NCI-H146 treated with DMSO at 0.1 percent for 48 hours (cell line): ENCODE measurements around the gene PDE4C.
"Not testable (repeated sequence)": the region's sequence is repeated elsewhere in the genome, so short reads cannot be mapped to it uniquely, and the experiment has no call there.

Experiments
- DNase-seq: peaks from one replicate; lab custom pipeline; 2025; ENCODE audit not compliant: unreplicated experiment; lab: John Stamatoyannopoulos, UW

PDE4C gene

DNA sequence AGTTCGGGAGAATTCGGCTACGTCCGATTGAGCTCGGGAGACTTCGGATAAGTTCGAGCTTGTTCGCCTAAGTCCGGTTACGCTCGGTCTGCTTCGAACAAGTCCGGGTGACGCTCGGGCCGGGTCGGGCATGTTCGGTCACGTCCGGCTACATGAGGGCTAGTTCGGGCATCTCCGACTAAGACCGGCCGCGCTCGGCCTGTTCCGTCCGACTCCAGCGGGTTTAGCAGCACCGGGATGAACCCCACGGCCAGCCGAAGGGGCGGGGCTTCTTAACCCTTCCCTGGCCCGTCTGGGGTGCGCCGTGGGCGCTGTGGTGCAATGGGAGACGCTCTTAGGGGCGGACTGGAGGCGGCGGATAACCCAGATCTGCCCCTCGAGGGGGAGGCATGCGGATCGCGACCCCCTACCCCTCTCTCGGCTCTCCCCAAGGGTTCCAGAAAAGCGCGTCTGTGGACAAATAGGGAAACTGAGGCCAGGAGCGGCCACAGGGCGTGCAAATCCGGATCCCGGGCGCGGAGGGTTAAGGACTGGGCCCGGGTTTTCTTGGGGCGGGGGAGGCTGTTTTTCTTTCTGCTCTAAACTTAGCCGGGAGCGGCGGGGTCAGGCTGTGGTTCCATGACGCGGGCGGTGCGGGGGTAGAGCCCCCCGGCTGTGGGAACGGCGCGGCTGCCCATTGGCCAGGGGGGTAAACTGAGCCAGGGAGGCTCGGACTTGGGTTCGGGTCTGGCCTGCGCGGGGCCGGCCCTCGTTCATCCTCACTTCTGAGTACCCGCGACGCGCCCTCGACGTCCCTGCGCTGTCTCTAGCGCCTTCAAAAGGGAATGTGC is 1.5 kb downstream of the PDE4C start:
- peak; percentile 97 for DNase-seq

DNA sequence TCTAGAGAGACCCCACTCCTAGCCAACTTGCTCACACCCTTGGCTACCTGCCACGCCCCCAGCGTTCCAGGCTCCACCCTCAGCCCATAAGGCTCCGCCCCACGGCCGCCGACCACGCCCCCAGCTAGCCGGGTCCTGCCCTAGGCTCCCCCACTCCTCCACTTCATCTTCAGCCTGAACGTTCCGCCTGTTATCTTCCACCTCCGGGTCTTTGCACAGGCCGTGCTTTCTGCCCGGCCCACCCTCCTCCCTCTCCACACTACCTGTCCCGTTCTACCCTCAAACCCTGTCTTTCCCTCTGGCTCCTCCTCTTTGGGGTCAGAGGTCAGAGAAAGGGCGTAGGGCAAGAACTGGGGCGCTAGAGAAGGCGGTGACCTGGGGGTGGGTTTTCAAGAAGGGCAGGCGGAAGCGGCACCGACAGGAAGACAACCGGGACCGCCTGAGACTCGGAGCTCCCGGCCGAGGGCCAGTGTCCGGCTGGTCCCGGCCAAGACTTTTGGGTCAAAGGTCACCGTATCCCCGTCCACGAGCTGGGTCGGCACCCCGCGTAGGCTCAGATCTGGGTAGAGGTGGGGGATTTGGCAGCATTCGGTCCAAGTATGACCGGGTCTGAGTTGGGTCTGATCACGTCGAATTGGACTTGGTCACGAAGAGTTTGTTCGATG is 2.2 kb downstream of the PDE4C start:
- peak; percentile 48 for DNase-seq

DNA sequence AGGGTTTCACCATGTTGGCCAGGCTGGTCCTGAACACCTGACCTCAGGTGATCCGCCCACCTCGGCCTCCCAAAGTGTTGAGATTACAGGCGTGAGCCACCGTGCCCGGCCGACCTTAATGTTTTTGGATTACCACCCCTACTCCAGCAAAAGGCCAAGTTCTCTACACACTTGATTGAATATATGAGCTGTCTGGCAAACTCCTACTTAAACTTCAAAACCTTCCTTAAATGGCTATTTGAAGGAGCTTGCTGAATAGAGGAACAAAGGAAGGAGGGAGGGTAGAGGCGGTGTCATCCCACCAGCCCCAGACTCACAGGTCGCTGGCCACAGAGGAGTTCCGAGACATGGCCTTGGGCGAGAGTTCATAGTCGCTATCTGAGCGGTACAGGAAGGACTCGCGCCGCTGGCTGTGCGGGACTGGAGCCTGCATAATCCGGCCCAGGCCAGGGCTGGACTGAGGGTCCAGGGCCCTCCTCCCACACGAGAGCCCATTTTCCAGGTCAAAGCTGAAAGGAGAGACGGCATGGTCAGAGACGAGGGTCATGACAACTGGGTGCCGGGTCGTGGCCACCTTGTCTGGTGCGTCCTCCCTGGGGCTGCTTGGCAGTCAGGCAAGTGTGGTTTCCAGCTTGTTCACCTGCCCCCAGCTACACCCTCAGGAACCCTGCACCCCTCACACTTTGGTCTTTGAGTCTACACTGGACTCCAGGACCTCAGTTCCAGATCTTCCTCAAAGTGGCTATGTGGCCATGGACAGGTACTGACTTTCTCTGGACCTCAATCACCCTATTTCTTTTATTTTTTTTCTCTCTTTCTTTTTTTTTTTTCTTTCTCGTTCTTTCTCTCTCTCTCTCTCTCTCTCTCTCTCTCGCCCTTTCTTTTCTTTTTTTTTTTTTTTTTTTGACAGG is 4.2 kb downstream of the PDE4C start:
- no peak for DNase-seq

DNA sequence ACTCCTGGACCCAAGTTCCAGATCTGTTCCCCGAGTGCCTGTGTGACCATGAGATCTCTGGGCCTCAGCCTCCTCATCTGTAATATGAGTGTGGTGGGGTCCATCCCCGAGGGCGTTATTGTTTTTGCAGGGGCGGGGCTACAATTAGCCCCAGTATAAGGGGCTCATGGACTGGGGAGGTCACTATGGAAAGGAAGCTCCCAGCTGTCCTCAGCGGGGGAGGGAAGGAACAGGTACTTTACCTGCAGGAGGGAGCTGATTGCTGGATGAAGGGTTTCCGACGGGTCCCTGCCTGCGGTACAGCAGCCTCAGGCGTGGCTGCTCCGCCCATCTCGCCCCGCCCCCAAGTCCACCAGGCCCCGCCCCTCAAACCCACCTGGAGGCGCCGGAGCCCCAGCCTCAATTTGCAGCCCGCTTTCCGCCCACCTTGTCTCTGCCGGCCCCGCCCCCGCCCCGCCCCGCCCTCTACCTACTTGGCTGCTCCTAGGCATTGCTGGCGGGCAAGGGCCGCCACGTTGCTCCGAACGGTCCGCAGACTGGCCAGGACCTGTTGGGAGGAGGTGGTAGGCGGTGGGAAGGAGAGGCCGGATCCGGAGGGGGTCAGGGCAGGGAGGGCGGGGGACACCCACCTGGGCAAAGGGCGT is 5.5 kb downstream of the PDE4C start:
- peak; percentile 58 for DNase-seq

DNA sequence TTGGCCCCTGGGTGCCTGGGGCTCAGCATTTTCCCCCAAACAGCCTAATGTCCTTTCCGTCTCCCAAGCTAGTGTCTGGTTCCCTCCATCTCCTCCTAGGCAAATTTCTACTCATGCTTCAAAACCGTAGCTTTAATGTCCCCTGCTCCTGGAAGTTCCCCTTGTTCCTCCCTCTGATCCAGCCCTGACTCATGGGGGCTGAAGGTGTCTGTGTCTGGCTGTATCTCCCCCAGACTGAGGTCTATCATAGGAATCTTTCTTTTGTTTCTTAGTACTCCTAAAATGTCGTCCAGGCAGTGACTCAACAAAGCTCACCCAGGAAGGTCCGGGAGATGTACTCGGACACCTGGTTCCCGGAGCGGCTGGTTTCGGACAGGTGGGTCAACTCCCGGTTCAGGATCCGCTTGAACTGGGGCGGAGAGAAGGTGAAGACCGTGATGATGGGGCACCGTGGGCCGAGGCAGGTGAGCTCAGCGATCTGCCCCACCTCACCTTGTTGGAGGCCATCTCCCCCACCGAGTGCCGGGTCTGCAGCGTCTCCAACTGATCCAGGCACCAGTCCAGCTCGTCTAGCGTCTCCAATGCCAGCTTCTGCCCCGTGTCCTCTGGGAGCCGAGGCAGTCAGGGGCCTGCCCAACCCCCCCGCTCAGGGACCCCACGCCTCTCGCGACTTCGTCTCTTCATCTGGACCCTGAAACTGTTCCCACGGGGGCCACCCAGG is 6.2 kb downstream of the PDE4C start:
- no peak for DNase-seq

DNA sequence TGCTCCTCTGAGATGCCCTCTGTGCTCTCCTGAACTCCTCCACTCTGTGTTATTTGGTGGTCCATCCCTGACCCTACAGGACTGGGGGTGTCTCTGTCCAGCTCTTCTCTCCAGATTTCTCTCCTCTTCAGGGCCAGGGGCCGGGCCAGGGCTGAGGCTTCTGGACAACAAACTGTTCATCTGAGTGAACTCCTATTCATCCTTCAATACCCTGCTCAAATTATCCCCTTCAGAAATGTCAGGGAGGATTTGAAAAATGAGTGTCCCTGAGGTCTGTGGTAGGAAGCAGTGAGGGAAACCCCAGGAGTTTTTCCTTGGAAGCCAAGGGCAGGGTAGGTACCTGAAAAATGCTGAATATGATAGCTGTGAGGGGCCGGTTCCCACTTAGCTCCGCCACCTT is 7.6 kb downstream of the PDE4C start:
- no peak for DNase-seq

DNA sequence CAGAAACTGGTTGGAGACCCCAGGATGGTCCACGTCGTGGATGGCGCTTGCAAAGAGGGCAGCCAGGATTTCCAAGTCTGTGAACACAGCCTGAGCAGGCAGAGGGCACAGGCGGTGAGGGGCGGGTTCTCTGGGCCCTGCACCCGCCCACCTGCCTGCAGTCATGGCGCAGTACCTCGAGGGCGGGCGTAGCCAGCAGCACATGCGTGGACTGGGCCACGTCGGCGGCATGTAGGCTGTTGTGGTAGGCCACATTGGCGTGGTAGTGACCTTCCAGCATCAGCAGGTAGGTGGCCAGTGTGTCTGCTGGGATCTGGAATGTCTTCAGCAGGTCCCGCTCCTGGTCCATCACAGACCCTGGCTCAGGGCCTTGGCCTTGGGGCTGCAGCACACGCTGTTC is 8.1 kb downstream of the PDE4C start:
- DNase-seq: no peak

DNA sequence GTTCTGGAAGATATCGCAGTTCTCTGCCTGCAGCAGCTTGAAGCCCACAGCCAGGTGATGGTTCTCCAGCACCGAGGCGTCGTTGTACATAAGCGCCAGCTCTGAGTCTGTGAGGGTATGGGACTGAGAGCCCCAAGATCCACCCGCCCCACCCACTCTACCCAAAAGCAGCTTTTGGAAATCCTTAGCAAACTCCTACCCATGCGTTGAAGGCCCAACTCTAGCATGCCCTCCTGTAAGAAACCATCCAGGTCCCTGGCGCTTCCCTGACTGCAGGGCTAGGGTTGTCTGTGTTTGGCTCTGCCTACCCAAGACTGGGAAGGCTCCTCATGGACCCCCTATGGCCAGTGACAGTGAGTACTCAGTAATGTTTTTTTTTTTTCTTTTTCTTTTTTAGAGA is 9.4 kb downstream of the PDE4C start:
- DNase-seq: no peak

DNA sequence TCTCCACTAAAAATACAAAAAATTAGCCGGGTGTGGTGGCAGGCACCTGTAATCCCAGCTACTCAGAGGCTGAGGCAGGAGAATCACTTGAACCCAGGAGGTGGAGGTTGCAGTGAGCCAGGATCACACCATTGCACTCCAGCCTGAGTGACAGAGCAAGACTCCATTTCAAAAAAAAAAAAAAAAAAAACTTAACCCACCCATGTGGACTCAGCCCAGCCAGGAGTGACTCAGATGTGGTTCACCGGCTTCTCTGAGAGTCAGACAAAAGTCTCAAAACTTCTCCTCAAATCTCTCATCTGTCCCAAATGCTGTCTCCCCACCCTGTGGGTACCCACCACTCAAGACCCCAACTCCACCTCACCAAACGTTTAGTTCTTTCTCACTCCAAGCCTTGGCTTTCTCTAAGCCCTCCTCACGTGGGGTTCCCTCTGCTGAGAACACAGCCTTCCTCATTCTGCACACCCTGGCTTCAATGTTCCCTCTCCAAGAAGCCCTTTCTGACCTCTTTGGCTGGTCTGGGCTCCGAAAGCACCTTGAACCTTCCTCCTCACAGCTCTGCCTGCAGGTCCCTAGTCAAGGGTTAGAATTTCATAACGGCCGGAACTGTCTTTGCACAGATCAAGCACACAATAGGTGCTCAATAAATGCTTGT is 11.3 kb downstream of the PDE4C start:
- no peak for DNase-seq

DNA sequence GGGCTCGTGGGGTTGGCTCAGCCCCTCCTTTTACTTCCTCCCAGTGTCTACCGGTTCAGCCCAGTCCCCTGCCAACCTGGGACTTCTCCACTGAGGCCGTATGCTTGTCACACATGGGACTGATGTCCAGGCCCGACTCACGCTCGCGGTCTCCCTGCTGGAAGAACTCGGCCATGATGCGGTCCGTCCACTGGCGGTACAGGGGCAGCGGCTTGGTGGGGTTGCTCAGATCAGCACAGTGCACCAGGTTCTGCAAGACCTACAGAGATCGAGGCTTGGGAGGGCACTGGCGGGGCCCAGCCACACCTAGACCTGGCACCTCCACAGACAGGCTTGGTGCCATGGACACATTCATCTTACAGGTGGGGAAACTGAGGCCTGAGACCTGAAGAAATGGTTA is 14.6 kb downstream of the PDE4C start:
- DNase-seq: no peak

DNA sequence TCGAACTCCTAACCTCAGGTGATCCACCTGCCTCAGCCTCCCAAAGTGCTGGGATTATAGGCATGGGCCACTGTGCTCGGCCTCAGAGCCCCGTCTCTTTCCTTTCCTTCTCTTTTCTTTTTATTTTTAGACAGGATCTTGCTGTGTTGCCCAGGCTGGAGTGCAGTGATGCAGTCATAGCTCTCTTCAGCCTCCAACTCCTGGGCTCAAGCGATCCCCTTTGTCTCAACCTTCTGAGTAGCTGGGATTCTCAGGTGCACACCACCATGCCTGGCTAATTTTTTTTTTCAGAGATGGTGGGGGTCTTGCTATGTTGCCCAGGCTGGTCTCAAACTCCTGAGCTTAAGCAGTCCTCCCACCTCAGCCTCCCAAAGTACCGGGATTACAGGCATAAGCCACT is 16.3 kb downstream of the PDE4C start:
- DNase-seq: not testable (repeated sequence)

DNA sequence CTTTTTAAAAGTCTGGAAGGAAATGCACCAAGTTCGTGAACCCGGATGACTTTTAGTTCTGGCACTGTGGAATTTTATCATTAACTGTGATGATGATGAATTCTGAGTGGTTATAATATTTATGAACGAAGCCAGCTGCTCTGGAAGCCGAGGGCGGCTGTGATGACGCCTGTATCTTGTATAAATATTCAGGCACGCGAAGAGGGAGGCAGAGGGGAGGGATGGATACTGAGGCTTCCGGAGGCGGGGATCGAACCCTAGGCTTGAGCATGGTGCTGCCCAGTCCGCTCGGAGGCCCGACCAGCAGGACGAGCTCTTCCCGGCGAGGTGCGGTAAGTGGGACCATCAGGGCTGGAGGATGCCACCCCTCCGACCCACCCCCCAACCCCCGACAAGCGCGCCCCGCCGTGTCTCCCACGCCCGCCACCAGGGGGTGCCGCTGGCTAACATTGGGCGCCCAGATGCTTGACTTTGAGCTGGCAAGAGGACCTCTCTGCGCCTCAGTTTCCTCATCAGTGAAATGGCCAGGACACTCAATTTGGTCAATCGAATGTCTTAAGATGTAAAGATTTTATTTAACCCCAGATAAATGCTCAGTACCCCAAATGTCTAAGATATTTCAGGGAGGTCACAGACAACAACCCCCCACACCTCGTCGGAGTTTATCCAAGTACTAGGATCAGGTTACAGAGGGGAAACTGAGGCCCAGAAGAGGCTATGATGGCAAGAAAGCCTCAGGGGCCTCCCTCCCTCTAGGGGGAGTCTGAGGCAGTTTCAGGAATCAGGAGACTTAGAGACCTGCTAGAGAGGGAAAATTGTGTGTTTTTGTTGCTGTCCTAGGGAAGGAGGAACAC is 17.9 kb downstream of the PDE4C start:
- no peak for DNase-seq

DNA sequence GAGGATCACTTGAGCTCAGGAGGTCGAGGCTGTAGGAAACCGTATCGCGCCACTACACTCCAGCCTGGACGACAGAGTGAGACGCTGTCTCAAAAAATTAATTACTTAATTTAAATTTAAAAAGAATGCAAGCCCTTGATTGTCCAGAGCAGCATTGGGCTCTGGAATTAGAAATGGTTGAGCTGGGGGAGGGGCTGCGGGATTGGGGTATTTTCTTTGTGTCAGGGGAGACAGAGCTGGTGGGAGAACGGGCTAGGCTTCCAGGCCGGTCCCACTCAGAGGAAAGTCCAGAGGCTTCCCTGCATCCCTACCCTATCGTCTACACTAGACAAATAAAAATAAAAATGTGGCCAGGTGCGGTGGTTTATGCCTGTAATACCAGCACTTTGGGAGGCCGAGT is 20.2 kb downstream of the PDE4C start:
- no peak for DNase-seq

DNA sequence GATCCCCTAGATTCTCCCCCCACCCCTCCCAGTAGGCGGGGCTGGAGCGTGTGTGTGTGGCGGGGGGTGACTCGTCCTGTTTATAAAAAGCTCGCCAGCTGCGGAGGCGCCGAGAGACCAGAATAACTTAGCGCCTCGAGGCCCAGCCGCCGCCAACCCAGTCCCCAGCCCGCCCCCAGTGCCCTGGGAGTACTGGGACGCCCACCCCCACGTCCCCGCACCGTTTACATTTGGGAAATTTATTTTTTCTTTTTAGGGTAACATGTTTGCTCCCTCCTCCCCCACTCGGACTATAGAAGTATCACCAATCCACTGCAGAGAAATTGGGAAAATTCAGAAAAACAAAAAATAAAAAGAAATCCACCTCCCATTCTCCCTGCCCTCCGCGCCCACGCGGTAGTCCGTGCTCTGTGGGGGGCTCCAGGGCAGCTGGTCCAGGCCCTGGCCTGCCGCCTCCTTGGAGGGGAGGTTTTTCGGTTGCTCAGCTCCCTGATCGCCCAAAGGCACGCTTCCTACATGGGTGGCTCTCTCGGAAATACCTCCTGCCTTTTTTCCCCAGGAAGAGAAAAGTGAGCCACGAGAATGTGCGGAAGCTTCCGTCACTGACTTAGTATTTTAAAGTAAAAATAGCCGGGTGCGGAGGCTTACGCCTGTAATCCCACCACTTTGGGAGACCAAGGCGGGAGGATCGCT is 20.9 kb downstream of the PDE4C start:
- peak; percentile 46 for DNase-seq

DNA sequence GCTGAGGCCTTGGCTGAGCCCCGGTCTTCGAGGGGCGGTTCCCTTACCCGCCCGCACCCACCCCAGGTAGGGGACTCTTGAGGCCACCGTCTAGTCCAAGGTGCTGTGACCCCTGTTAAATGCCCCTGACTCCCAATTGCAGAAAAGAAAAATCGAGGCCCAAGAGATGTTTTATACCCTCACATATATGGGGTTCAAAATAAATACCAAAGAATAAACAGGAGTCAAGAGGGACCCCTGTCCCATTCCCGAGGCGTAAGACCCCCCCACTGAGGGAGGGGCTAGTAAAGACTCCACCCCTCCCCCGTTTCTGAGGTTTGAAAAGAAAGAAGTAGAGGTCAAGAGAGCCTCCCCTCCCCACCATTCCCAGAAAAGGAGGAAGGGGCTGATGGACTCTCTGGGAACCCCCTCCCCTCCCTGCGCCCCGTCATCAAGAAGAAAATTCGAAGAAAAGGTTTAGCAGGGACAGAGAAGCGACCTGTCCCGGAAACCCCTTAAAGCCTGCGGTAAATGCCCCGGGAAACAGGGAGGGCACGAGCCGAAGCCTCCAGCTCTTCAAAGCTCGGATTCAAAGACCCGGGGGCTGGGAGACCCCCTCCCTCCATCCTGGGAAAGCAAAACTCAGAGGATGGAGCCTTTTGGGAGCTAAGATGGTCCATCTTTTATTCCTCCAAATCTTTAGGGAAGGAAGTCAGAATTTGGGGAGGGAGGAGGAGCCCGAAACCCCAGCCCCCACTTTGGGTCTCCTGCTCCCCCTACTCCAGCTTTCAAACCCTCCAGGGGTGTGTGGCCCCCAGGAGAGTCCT is 21.6 kb downstream of the PDE4C start:
- no peak for DNase-seq

DNA sequence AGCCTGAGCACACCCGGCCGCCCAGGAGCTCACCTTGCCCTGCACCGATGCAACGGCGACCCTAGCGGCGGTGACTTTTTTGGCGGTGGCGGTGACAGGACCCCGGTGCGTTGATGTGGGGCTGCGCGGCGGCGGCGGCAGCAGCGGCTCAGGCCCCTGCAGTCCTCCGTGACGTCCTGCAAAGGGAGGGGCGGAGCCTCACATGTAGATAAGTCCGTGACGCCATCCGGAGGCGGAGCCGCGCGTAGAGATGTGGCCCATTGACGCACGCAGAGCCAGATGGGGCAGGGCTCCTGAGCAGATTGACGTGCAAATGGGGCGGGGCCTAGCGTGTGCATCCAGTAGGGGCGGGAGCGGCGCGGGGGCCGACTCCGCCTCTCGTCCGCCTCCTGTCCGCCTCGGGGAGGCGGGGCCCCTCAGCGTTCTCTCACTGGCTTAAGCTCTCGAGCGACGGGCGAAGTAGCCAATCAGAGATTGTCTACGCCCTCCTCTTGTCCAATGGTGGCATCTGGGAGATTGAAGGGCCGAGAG is 22.3 kb downstream of the PDE4C start, which contains the start of gene RAB3A:
Gene RAB3A (minus strand): TSS at position 180 of the 531 bp plus-strand sequence. CDS start 1,302 bp downstream, outside the sequence.
- peak; percentile 99 for DNase-seq

DNA sequence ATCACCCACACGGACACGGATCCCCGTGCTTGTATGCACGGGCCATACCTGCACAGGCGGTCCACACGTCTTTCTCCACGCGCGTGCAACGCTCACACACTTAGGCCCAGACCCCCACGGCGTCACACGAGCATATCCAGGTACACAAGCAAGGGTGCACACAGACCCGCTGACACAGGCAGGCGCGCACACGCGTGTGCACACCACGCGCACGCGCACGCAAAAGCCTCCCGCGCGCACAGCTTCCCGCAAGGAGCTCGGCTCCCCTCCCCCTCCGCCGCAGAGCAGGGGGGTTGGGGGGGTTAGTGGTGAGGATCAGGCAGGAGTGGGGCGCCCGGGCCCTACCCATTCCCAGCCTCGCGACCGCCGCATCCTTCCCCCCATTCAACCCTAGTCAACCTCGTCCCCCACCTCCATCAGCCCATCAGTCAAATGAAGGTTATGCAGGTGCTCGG is 22.8 kb downstream of the PDE4C start:
- no peak for DNase-seq
